Spleen (tissue), 11 donors: Measurements from ENCODE around the gene HJURP. TPM values are rescaled to one million over a fixed set of nuclear protein-coding genes. Genes with fewer than 3 reads are reported as not detected.

Source experiments
- DNase-seq: peaks from one replicate; pipeline ENCODE4 v3.0.0-alpha.2; 2020
- H3K27ac ChIP-seq, 8 donors: fragments of 200-600 bp; sonication (generic) in 7 of 8; 1 replicate in 4 of 8; 2 replicates in 4 of 8; pipeline versions ENCODE4 v1.5.0 to v1.8.0; 2016 to 2021; ENCODE audit warnings: inconsistent platforms in 4 of 8, mild to moderate bottlenecking in 4 of 8, moderate library complexity in 1 of 8
- H3K27me3 ChIP-seq, 7 donors: fragments of 200-600 bp; sonication (generic) in 6 of 7; replicated peaks in 1 of 7; 1 replicate in 4 of 7; 2 replicates in 3 of 7; pipeline versions ENCODE4 v1.5.0 to v1.8.0; 2016 to 2021; ENCODE audit warnings: inconsistent platforms in 3 of 7, mild to moderate bottlenecking in 1 of 7
- H3K36me3 ChIP-seq, 6 donors: fragments of 200-600 bp; sonication (generic) in 5 of 6; 1 replicate in 4 of 6; 2 replicates in 2 of 6; pipeline versions ENCODE4 v1.5.0 to v1.8.0; 2016 to 2021; ENCODE audit warnings: inconsistent platforms in 2 of 6
- H3K4me1 ChIP-seq, 6 donors: fragments of 200-600 bp; sonication (generic) in 5 of 6; 1 replicate in 3 of 6; 2 replicates in 3 of 6; pipeline versions ENCODE4 v1.5.0 to v1.8.0; 2016 to 2021; ENCODE audit warnings: inconsistent platforms in 3 of 6
- H3K4me3 ChIP-seq, 8 donors: fragments of 200-600 bp; sonication (generic) in 7 of 8; 1 replicate in 4 of 8; 2 replicates in 4 of 8; pipeline versions ENCODE4 v1.5.0 to v1.8.0; 2016 to 2021; ENCODE audit warnings: inconsistent platforms in 4 of 8, mild to moderate bottlenecking in 4 of 8, moderate library complexity in 2 of 8
- H3K9me3 ChIP-seq, 8 donors: fragments of 200-600 bp; sonication (generic) in 7 of 8; 1 replicate in 4 of 8; 2 replicates in 4 of 8; pipeline versions ENCODE4 v1.5.0 to v1.8.0; 2016 to 2021; ENCODE audit warnings: inconsistent platforms in 4 of 8
- CTCF ChIP-seq, 11 experiments: fragments of 200-600 bp in 7 of 11; fragments of 450-650 bp in 4 of 11; sonication (generic) in 4 of 11; IDR thresholded peaks in 8 of 11; conservative IDR thresholded peaks in 3 of 11; 1 replicate in 7 of 11; 2 replicates in 4 of 11; pipeline versions ENCODE4 v1.4.0 to v1.8.0; 2016 to 2021; ENCODE audit warnings: antibody characterized with exemption in 11 of 11, inconsistent platforms in 4 of 11, mild to moderate bottlenecking in 1 of 11
- POLR2A ChIP-seq, 3 donors: fragments of 450-650 bp; IDR thresholded peaks; one replicate each; pipeline ENCODE4 v1.5.1; 2017; ENCODE audit warnings: antibody characterized with exemption in 3 of 3, mild to moderate bottlenecking in 1 of 3
- POLR2AphosphoS5 ChIP-seq, 3 donors: sonication (generic); formaldehyde crosslinking; IDR thresholded peaks; one replicate each; pipeline ENCODE4 v1.5.1; 2017; ENCODE audit warnings: antibody characterized with exemption in 3 of 3
- WGBS, 5 donors: extraction: QIAGEN DNeasy Blood & Tissue Kit in 3 of 5; methylation state at CpG; one replicate each; pipeline versions ENCODE4 v1.1.5 to v1.1.7; 2013 to 2018; 5-methylcytosine and 5-hydroxymethylcytosine counted together
- intact Hi-C: fragments of 100-400 bp; cut with DNase I; formaldehyde crosslinking; loops from one replicate; pipeline ENCODE4 v1.15.0; 2023; ENCODE audit warnings: low total_unique reads
- polyA plus RNA-seq, 3 donors: library from polyadenylated mRNA; stranded (reverse); fragments of 200-250 nt; gene quantifications; one replicate each; pipeline ENCODE4 v1.2.1, GENCODE V29; 2013
- total RNA-seq, 7 donors: library from RNA; depleted of rRNA in 3 of 7; stranded (reverse); fragments of >200 nt in 3 of 7; fragmentation: NEBNext Ultra II Directional in 4 of 7; extraction: Animal tissue kit (Norgen Biotek cat#: 25700) in 4 of 7; gene quantifications; one replicate each; pipeline versions ENCODE4 v1.1.0 to v1.2.1, GENCODE V29; 2016 to 2021
- donor health status: healthy with polysubstance abuse.
- donor health status: DM: no; HTN: no; CAD: no; lungs with moderate emphysema.
- donor health status: DM: no; HTN: no; CAD: no.
- donor health status: Bipolar disorder and iron deficiency.
- donor health status: healthy.
- donor health status: DM: no; HTN: no; CAD: no.
- donor health status: DM: yes; HTN: yes; CAD: no.

HJURP gene
- total and polyA plus RNA-seq, 10 donors, result 1.4 to 7.4 (median 5.2) TPM

GRCh38 chr2:233822781-233823730 is 31.3 kb downstream of the HJURP start:
- DNase-seq, result no peak
- no peaks in the 10 kb centered on the region for H3K36me3 ChIP-seq

GRCh38 chr2:233822101-233822771 is 32.1 kb downstream of the HJURP start:
- peaks cover 0 to 8% (median 0%) of the 10 kb centered on the region in 8 donors for H3K9me3 ChIP-seq
- intact Hi-C loops, result no loop called here
- peak; percentile 69 for DNase-seq
- WGBS, 5 donors, result 85 to 90% (median 89%) methylated on average over 4 to 21 of the region's 21 CpGs
- H3K27ac ChIP-seq, result no peak overlapping the region
- H3K4me3 ChIP-seq, result no peak overlapping the region
- H3K36me3 ChIP-seq, result no peaks in the 10 kb centered on the region
- no peaks in the 10 kb centered on the region for H3K4me1 ChIP-seq
- peaks cover 0 to 9% (median 0%) of the 10 kb centered on the region in 7 donors for H3K27me3 ChIP-seq
- no peak for TF ChIP-seq POLR2AphosphoS5 (IDR thresholded peaks at IDR 0.05)
- TF ChIP-seq POLR2A (IDR thresholded peaks at IDR 0.05), result no peak
- no peak for TF ChIP-seq CTCF (IDR thresholded peaks at IDR 0.05 in 8 of 11, conservative IDR thresholded peaks at IDR 0.05 in 3 of 11)

More at GRCh38 chr2:233822781-233823730, 31.3 kb downstream of the HJURP start:
- H3K4me1 ChIP-seq, result no peaks in the 10 kb centered on the region
- 75 to 83% (median 79%) methylated on average over 21 to 25 of the region's 25 CpGs for WGBS, 5 donors
- no peak overlapping the region for H3K27ac ChIP-seq
- peaks cover 0 to 8% (median 0%) of the 10 kb centered on the region in 8 donors for H3K9me3 ChIP-seq
- TF ChIP-seq POLR2A (IDR thresholded peaks at IDR 0.05) (no peak), CTCF (IDR thresholded peaks at IDR 0.05 in 8 of 11, conservative IDR thresholded peaks at IDR 0.05 in 3 of 11) (no peak), POLR2AphosphoS5 (IDR thresholded peaks at IDR 0.05) (no peak)
- intact Hi-C loops, result no loop called here
- peaks cover 0 to 9% (median 0%) of the 10 kb centered on the region in 7 donors for H3K27me3 ChIP-seq
- no peak overlapping the region for H3K4me3 ChIP-seq

GRCh38 chr2:233821709-233822100 is 32.6 kb downstream of the HJURP start:
- Histone ChIP-seq H3K27me3 (peaks cover 0 to 9% (median 0%) of the 10 kb centered on the region in 7 donors), H3K36me3 (no peaks in the 10 kb centered on the region), H3K4me1 (no peaks in the 10 kb centered on the region), H3K27ac (no peak overlapping the region), H3K4me3 (no peak overlapping the region), H3K9me3 (peaks cover 0 to 8% (median 0%) of the 10 kb centered on the region in 8 donors)
- intact Hi-C loops, result no loop called here
- 91 to 96% (median 92%) methylated on average over 8 of the region's 8 CpGs for WGBS, 5 donors
- DNase-seq, result peak; percentile 42
- TF ChIP-seq POLR2AphosphoS5 (IDR thresholded peaks at IDR 0.05) (no peak), CTCF (IDR thresholded peaks at IDR 0.05 in 8 of 11, conservative IDR thresholded peaks at IDR 0.05 in 3 of 11) (no peak), POLR2A (IDR thresholded peaks at IDR 0.05) (no peak)

- peaks cover 0 to 9% (median 0%) of the 10 kb centered on the region in 7 donors for H3K27me3 ChIP-seq
- no peak overlapping the region for H3K4me3 ChIP-seq
- peak; percentile 11 for DNase-seq
- H3K36me3 ChIP-seq, result no peaks in the 10 kb centered on the region
- no peaks in the 10 kb centered on the region for H3K4me1 ChIP-seq
- TF ChIP-seq POLR2A (IDR thresholded peaks at IDR 0.05) (no peak), CTCF (IDR thresholded peaks at IDR 0.05 in 8 of 11, conservative IDR thresholded peaks at IDR 0.05 in 3 of 11) (no peak), POLR2AphosphoS5 (IDR thresholded peaks at IDR 0.05) (no peak)
- intact Hi-C loops, result no loop called here
- 83 to 92% (median 89%) methylated on average over 3 of the region's 3 CpGs for WGBS, 5 donors
- H3K9me3 ChIP-seq, result peaks cover 0 to 4% (median 0%) of the 10 kb centered on the region in 8 donors
- H3K27ac ChIP-seq, result no peak overlapping the region
Measured at GRCh38 chr2:233821196-233821595, 33.1 kb downstream of the HJURP start.
